Amniotic stem cell (primary cell): ENCODE data around the gene ENPP6.

Experiments used
- DNase-seq: peaks from one replicate; lab custom pipeline; 2025; lab: John Stamatoyannopoulos, UW

Gene ENPP6

GRCh38 chr4:184104419-184105101 is 113.1 kb downstream of the ENPP6 start:
- no peak for DNase-seq

GRCh38 chr4:184103527-184104264 is 114.0 kb downstream of the ENPP6 start:
- no peak for DNase-seq

- DNase-seq: no peak
Measured at GRCh38 chr4:184102927-184103326, 114.7 kb downstream of the ENPP6 start.

- DNase-seq: no peak
Measured at GRCh38 chr4:184102488-184102887, 115.2 kb downstream of the ENPP6 start.

GRCh38 chr4:184101711-184102110 is 116.0 kb downstream of the ENPP6 start:
- no peak for DNase-seq

- DNase-seq: no peak
Measured at GRCh38 chr4:184100297-184100885, 117.3 kb downstream of the ENPP6 start.

GRCh38 chr4:184099535-184099966 is 118.1 kb downstream of the ENPP6 start:
- DNase-seq: no peak

- DNase-seq: no peak
Measured at GRCh38 chr4:184099000-184099399, 118.7 kb downstream of the ENPP6 start.

GRCh38 chr4:184097815-184098214 is 119.9 kb downstream of the ENPP6 start:
- no peak for DNase-seq

GRCh38 chr4:184097241-184097605 is 120.5 kb downstream of the ENPP6 start:
- DNase-seq: no peak

- DNase-seq: no peak
Measured at GRCh38 chr4:184096561-184097240, 121.0 kb downstream of the ENPP6 start.

- no peak for DNase-seq
Measured at GRCh38 chr4:184094532-184095159, 123.0 kb downstream of the ENPP6 start.

GRCh38 chr4:184091986-184092385 is 125.7 kb downstream of the ENPP6 start:
- DNase-seq: no peak

- DNase-seq: no peak
Measured at GRCh38 chr4:184090571-184090970, 127.1 kb downstream of the ENPP6 start.

GRCh38 chr4:184080674-184081073 is 137.0 kb downstream of the ENPP6 start:
- no peak for DNase-seq

GRCh38 chr4:184074677-184075388 is 142.8 kb downstream of the ENPP6 start:
- DNase-seq: no peak

- DNase-seq: no peak
Measured at GRCh38 chr4:184067931-184068554, 149.6 kb downstream of the ENPP6 start.

- no peak for DNase-seq
Measured at GRCh38 chr4:184066584-184067300, 150.9 kb downstream of the ENPP6 start.

GRCh38 chr4:184064877-184065276 is 152.8 kb downstream of the ENPP6 start:
- no peak for DNase-seq

GRCh38 chr4:184062769-184063168 is 154.9 kb downstream of the ENPP6 start:
- no peak for DNase-seq
